ENCODE measurements around the gene ZMYM5.
A peak's percentile ranks its signal among the peaks of the same experiment; 100 is the strongest.
"Not testable (repeated sequence)": the region's sequence is repeated elsewhere in the genome, so short reads cannot be mapped to it uniquely, and the experiment has no call there.

ZMYM5 gene

DNA sequence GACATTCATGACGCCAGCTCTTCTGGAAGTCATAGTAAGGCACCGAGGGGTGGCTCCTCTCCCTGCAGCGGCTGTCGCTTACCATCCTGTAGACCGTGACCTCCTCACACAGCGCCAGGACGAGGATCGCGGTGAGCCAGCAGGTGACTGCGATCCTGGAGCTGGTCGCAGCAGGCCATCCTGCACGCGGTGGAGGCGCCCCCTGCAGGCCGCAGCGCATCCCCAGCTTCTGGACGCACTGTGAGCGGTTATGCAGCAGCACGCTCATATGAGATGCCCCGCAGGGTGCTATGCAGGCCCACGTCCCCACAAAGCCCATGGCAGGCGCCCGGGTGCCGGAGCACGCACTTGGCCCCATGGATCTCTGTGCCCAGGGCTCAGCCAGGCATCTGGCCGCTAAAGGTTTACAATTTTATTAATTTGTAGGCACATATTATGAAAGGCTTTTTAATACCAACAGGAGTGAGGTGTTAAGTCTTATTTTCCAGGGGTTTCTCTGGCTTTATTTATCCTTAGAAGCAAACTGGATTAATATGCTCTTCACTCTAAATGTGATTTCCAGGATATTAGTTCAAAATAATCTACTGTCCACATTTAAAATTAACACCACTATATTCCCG is 45.1 kb downstream of the ZMYM5 start:
- peak in 1 of 2 donors; percentile 27 for DNase-seq

- no peak for DNase-seq
Measured at GRCh38 chr13:19817510-19818158, 45.8 kb downstream of the ZMYM5 start.

DNA sequence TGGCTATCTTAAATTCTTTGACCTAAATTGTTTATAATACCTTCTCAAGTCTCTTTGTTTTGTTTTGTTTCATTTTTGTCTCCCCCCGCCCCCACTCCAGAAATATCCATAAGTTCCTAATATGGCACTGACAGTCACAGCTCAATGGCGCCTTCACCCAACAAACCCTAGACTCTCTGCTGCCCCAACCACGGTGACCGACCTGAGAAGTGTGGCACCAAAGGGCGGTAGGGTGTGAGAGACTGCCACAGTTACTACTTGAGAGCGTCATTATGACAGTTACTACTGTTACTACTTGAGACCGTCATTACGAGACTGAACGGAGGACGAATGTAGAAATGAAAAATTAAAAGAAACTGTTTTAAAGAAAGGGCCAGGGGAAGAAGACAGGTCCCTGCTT is 46.3 kb downstream of the ZMYM5 start:
- DNase-seq, result no peak

GRCh38 chr13:19815842-19816241 is 47.6 kb downstream of the ZMYM5 start:
- DNase-seq, result not testable (repeated sequence)

- no peak for DNase-seq
Measured at GRCh38 chr13:19810996-19811881, 52.2 kb downstream of the ZMYM5 start.

DNA sequence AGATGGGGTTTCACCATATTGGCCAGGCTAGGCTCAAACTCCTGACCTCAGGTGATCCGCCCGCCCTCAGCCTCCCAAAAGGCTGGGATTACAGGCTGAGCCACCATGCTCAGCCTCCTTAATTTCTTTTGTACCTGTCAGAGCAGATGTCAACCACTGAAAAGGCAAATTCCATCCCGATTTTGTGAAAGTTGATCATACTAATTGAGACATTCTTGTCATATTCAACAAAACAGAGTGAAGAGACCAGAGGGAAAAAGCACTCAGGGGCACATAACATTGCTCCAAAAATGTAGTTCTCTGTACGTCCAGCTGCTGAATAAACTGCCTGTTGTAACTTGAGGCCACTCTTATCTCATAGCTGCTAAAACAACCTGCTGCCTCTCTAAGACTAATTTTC is 53.3 kb downstream of the ZMYM5 start:
- no peak for DNase-seq

GRCh38 chr13:19805765-19806164 is 57.7 kb downstream of the ZMYM5 start:
- no peak for DNase-seq

DNA sequence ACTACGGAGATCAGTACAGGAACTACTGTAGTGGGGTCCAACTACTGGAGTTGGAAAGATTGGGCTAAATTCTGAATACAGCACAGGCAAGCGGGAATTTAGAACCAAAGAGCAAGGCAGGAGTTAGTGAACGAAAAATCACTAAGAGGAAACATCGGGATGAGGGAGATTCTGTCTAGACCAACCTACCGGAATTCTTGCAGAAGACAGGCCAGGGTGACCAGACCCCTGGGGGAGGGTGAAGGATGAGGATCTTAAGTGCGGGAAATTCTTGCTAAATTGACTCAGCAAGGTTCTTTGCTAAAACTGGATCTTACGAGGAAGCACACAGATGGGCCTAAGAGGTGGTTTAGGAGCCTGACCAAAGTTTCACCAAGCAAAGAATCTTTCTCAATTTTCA is 67.5 kb downstream of the ZMYM5 start:
- DNase-seq, result peak in 1 of 2 donors; percentile 25

GRCh38 chr13:19794631-19795030 is 68.8 kb downstream of the ZMYM5 start:
- DNase-seq, result no peak

DNA sequence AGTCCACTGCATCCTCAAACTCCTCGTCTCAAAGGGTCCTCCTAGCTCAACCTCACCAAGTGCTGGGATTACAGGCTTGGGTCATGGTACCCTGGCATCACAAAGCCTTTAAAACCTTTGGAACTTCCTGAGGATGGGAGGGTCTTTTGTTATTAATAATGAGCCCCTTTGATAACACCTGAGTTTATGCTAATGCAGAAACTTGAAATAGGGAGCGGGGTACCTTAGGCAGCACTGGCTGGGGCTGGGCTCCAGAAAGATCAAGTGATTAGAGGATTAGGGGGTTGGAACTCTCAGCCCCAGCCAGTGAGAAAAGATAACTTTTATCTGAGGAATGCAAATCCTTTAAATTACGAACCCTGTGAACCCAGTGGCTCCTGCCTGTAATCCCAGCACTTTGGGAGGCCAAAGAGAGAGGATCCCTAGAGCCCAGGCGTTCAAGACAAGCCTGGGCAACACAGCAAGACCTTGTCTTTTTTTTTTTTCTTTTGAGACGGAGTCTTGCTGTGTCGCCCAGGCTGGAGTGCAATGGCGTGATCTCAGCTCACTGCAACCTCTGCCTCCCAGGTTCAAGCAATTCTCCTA is 71.4 kb downstream of the ZMYM5 start:
- no peak for DNase-seq

DNA sequence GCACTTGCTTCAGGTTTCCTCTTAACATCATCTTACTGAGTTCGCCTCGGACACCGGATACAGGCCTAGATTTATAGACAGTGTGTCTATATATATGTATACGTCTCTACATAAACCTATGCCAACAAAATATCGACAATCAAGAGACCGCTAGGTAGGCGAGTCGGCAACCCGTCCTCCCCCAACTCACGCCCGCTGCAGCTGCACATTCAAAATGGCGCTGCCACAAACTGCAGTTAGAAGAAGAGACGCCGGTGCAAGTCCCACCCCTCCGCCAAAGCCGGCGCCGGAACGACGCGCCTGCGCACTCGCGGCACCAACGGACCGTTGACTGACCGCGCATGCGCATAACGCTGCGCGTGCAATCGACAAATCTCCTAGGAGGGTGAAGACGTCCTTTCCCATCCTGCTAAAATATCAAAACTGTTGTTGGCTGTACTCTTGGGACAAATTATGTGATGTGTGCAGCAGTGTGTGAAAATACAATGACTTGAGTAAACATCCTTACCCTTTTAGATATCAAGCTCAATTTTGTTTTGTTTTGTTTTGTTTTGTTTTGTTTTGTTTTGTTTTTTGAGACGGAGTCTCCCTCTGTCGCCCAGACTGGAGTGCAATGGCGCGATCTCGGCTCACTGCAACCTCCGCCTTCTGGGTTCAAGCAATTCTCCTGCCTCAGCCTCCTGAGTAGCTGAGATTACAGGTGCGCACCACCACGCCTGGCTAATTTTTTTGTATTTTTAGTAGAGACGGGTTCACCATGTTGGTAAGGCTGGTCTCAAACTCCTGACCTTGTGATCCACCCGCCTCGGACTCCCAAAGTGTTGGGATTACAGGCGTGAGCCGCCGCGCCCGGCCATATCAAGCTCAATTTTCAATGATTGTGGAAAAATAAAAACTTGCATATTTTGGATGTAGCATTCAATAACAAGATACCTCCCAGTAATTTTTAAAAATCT is 80.4 kb downstream of the ZMYM5 start, which contains the start of gene PSPC1:
TSS of gene PSPC1 (minus strand) at position 219 of the 956 bp plus-strand sequence. CDS start at position 31, 188 bp downstream.
- DNase-seq, result peak; percentile 94 to 97

DNA sequence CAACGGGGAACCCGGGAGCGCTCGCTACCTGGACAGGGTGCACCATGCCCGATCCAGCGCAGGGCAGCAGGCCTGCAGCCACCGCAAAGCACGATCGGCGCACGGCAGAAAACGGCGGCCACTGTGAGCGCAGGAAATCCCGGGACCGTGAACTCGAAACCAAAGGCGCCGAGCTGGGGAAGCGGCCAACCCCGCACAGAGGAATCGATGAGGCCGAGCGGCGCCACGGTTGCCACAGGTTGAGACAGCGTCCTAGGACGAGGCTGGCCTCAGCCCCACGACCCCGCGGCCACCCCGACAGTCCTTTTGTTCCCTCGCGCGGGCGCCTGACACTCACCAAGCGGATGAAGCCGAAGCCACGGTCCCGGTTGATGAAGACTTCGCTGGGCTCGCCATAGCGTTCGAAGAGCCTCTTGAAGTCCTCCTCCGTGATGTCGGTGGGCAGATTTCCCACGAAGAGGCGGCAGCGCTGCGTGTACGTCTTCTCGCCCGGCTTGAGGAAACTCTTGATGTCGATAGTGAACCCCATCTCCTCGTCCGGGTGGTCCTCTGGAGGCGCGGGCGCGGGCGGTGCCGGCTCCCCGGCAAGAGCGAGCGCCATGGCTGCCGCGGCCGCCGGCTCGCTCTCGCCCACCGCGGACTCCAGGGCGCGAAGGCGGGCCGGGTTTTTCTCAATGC is 81.3 kb downstream of the ZMYM5 start:
- peak; percentile 50 to 53 for DNase-seq

DNA sequence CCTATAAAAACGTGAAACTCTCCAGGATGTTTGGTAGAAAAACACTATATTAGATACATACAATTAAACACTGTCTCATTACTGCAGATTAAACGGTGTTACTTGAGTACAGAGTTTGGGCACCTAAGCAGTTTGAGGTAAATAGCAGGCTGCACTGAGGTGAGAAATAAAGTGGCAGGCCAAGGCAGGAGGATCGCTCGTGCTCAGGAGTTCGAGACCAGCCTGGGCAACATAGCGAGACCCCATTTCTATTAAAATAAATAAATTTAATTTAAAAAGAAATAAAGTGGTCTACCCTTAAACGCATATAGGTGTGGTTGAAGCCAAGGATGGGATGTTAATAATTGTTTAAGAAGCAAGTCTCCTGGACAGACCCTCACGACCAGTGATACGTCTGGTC is 81.9 kb downstream of the ZMYM5 start:
- no peak for DNase-seq

DNA sequence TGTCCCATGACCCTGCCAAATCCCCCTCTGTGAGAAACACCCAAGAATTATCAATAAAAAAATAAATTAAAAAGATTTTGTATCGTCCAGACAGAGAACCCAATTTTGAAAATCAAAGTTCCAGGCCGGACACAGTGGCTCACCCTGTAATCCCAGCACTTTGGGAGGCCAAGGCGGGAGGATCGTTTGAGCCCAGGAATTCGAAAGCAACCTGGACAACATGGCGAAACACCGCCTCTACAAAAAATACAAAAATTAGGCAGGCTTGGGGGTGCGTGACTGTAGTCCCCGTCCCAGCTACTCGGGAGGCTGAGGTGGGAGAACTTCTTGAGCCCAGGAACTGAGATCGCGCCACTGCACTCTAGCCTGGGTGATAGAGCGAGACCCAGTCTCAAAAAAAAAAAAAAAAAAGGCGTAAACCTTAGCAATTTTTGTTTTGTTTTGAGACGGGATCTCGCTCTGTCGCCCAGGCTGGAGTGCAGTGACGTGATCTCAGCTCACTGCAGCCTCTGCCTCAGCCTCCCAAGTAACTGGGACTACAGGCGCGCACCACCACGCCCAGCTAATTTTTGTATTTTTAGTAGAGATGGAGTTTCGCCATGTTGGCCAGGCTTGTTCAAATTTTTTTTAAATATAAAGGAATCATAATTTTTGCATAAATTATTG is 82.6 kb downstream of the ZMYM5 start:
- DNase-seq, result not testable (repeated sequence)

All from inflammatory macrophage treated with lipopolysaccharide for 1 hour (primary cell).